ENCODE results near the gene SLC16A12.
A peak's percentile ranks its signal among the peaks of the same experiment; 100 is the strongest.
"Not testable (repeated sequence)": the region's sequence is repeated elsewhere in the genome, so short reads cannot be mapped to it uniquely, and the experiment has no call there.

Gene SLC16A12

DNA sequence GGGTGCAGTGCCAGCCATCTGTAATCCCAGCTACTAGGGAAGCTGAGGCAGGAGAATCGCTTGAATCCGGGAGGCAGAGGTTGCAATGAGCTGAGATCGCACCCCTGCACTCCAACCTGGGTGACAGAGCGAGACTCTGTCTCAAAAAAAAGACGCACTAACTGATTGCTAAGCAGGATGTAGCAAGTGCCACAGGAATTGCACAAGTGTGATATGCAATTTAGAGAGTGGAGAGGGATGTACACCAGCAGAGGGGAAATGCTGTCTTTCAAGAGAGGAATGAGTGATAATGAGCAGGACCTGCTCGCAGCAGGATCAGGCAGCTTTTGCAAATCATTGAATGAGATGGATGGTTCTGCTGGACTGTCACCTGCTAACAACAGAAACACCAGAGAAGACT lies 13.3 kb upstream of the SLC16A12 start:
- H3K4me3 ChIP-seq (ENCODE audit: low read depth in 1 of 2, low read length in 1 of 2): peak overlapping the region in 1 of 2 experiments; percentile 7
- no peaks in the 10 kb centered on the region for H3K36me3 ChIP-seq
- H3K9me3 ChIP-seq: no peaks in the 10 kb centered on the region
- TF ChIP-seq, protein P1, sequence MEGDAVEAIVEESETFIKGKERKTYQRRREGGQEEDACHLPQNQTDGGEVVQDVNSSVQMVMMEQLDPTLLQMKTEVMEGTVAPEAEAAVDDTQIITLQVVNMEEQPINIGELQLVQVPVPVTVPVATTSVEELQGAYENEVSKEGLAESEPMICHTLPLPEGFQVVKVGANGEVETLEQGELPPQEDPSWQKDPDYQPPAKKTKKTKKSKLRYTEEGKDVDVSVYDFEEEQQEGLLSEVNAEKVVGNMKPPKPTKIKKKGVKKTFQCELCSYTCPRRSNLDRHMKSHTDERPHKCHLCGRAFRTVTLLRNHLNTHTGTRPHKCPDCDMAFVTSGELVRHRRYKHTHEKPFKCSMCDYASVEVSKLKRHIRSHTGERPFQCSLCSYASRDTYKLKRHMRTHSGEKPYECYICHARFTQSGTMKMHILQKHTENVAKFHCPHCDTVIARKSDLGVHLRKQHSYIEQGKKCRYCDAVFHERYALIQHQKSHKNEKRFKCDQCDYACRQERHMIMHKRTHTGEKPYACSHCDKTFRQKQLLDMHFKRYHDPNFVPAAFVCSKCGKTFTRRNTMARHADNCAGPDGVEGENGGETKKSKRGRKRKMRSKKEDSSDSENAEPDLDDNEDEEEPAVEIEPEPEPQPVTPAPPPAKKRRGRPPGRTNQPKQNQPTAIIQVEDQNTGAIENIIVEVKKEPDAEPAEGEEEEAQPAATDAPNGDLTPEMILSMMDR (IDR thresholded peaks at IDR 0.05): no peak
- H3K27ac ChIP-seq: peak overlapping the region; percentile 34
- H3K27me3 ChIP-seq: peaks cover 4% of the 10 kb centered on the region
- H3K4me1 ChIP-seq (ENCODE audit: control insufficient read depth in 1 of 2, insufficient read depth in 1 of 2, low read depth in 1 of 2, low read length in 1 of 2): peaks cover 8 to 13% of the 10 kb centered on the region in 2 experiments

DNA sequence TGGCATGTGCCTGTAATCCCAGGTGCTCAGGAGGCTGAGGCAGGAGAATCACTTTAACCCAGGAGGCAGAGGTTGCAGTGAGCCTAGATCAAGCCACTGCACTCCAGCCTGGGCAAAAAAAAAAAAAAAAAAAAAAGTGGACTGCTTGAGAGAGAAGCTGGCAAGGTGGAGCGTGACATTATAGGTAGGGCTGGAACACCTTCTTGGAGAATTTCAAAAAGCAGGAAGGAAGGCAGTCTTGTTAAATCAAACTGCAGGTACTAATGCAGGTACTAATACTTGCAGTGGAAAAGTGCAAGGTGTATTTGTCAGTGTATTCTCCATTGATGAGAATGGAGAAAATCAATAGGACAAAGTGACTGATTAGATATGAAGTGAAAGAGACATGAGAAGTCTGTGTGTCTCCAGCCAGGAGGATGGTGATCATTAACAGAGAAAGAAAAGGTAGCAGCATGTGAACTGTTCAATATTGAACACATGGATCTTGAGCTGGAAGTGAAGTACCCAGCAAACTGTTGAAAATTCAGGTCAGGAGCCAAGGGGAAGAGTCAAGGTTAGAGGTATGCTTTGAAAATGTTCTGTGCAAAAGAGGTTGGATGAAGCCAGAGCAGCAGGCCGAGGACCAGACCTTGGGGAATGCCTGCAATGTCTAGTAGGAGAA lies 12.6 kb upstream of the SLC16A12 start:
- no peak overlapping the region for H3K4me3 ChIP-seq (ENCODE audit: low read depth in 1 of 2, low read length in 1 of 2)
- H3K9me3 ChIP-seq: no peaks in the 10 kb centered on the region
- peaks cover 8 to 13% of the 10 kb centered on the region in 2 experiments for H3K4me1 ChIP-seq (ENCODE audit: control insufficient read depth in 1 of 2, insufficient read depth in 1 of 2, low read depth in 1 of 2, low read length in 1 of 2)
- TF ChIP-seq, protein P1 (IDR thresholded peaks at IDR 0.05): no peak
- peaks cover 9% of the 10 kb centered on the region for H3K27me3 ChIP-seq
- H3K27ac ChIP-seq: no peak overlapping the region
- no peaks in the 10 kb centered on the region for H3K36me3 ChIP-seq

DNA sequence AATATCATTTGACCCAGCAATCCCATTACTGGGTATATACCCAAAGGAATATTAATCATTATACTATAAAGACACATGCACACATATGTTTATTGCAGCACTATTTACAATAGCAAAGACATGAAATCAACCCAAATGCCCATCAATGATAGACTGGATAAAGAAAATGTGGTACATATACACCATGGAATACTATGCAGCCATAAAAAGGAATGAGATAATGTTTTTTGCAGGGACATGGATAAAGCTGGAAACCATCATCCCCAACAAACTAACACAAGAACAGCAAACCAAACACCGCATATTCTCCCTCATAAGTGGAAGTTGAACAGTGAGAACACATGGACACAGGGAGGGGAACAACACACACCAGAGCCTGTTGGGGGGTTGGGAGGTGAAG lies 11.3 kb upstream of the SLC16A12 start:
- H3K27me3 ChIP-seq; H3K36me3 ChIP-seq; H3K9me3 ChIP-seq; H3K27ac ChIP-seq; H3K4me3 ChIP-seq (ENCODE audit: low read depth in 1 of 2, low read length in 1 of 2): not testable (repeated sequence)
- H3K4me1 ChIP-seq (ENCODE audit: control insufficient read depth in 1 of 2, insufficient read depth in 1 of 2, low read depth in 1 of 2, low read length in 1 of 2): peaks cover 8 to 13% of the 10 kb centered on the region in 2 experiments

DNA sequence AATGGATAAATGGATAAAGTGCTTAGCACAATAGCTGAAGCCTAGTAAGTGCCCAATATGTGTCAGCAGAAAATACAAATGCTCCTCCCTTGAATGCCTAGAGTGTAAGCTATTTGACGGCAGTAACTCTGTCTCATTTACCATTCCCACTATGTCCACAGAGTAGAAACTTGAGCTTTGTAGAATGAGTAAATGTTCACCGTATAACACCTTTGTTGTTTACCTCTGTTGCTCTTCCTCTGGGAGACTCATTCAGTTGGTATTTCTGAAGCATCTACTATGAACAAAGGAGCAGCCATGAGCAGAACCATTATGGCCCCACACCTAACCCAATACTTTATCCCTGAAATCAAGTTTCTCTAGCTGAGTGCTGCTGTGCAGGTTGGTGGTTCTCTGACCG lies 8.4 kb upstream of the SLC16A12 start:
- H3K4me1 ChIP-seq (ENCODE audit: control insufficient read depth in 1 of 2, insufficient read depth in 1 of 2, low read depth in 1 of 2, low read length in 1 of 2): peaks cover 4 to 6% of the 10 kb centered on the region in 2 experiments
- H3K27me3 ChIP-seq: peaks cover 25% of the 10 kb centered on the region
- no peaks in the 10 kb centered on the region for H3K36me3 ChIP-seq
- TF ChIP-seq, protein P1 (IDR thresholded peaks at IDR 0.05): no peak
- no peak overlapping the region for H3K4me3 ChIP-seq (ENCODE audit: low read depth in 1 of 2, low read length in 1 of 2)
- H3K9me3 ChIP-seq: no peaks in the 10 kb centered on the region
- no peak overlapping the region for H3K27ac ChIP-seq

DNA sequence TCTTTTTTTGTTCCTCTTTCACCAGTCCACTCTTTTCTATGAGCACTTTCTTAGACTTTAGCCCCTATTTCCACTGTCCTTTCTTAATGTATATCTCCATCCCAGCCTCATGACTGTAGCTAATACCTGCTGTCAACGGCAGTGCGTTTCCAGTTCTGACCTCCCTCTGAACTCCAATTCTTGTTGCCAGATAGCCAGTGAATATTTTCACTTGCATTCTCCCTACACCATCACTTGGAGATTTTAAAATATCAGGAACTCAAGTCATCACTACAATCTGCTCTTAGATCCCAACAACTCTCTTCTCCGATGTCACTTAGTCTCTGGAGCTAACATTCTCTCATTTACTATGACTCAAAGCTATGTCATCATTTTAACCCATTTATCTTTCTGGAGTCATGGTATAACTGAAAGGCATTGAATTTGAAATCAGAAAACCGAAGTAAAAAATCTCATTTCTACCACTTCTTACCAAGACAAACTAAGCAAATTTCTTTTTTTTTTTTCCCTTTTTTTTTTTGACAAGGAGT lies 5.1 kb upstream of the SLC16A12 start:
- H3K4me1 ChIP-seq (ENCODE audit: control insufficient read depth in 1 of 2, insufficient read depth in 1 of 2, low read depth in 1 of 2, low read length in 1 of 2): no peaks in the 10 kb centered on the region
- TF ChIP-seq, protein P1 (IDR thresholded peaks at IDR 0.05): no peak
- no peak overlapping the region for H3K4me3 ChIP-seq (ENCODE audit: low read depth in 1 of 2, low read length in 1 of 2)
- peaks cover 58% of the 10 kb centered on the region for H3K27me3 ChIP-seq
- no peaks in the 10 kb centered on the region for H3K9me3 ChIP-seq
- H3K36me3 ChIP-seq: no peaks in the 10 kb centered on the region
- no peak overlapping the region for H3K27ac ChIP-seq

DNA sequence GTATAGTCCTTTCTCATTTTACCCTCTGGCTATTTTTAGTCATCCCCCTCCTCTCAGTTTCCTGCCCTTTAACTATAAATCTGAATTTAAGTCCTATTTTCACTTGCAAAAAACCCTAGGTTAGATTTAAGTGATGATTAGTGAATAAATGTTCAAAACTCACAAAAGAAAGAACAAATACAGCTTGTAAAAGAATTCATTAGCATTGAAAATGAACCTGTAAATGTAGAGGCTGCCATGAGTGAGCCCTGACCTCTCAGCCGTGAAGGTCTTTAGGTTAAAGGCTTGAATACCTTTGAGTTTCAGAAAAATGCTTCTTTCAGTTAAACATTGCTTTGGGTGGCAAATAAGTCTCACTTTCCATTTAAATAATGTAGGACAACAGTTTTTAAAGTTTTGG lies 2.0 kb upstream of the SLC16A12 start:
- no peaks in the 10 kb centered on the region for H3K9me3 ChIP-seq
- no peak overlapping the region for H3K4me3 ChIP-seq (ENCODE audit: low read depth in 1 of 2, low read length in 1 of 2)
- no peaks in the 10 kb centered on the region for H3K36me3 ChIP-seq
- TF ChIP-seq, protein P1 (IDR thresholded peaks at IDR 0.05): no peak
- H3K27ac ChIP-seq: no peak overlapping the region
- H3K4me1 ChIP-seq (ENCODE audit: control insufficient read depth in 1 of 2, insufficient read depth in 1 of 2, low read depth in 1 of 2, low read length in 1 of 2): no peaks in the 10 kb centered on the region
- H3K27me3 ChIP-seq: peaks cover 80% of the 10 kb centered on the region
